HEK293T (cell line): ENCODE measurements around the gene CARD11.

Source experiments
- BHLHE40 ChIP-seq: fragments of 450-650 bp; IDR thresholded peaks from 2 replicates; pipeline ENCODE4 v1.6.1; 2016; ENCODE audit warnings: mild to moderate bottlenecking, moderate library complexity, borderline replicate concordance
- CTBP1 ChIP-seq: fragments of 450-650 bp; IDR thresholded peaks from 2 replicates; pipeline ENCODE4 v1.6.1; 2016; ENCODE audit warnings: borderline replicate concordance
- ELF4 ChIP-seq: fragments of 450-650 bp; IDR thresholded peaks from 2 replicates; pipeline ENCODE4 v1.6.1; 2017; ENCODE audit warnings: antibody characterized with exemption
- FOXK2 ChIP-seq: fragments of 450-650 bp; IDR thresholded peaks from 2 replicates; pipeline ENCODE4 v1.6.1; 2016; ENCODE audit warnings: mild to moderate bottlenecking
- HDGF ChIP-seq: fragments of 450-650 bp; IDR thresholded peaks from 2 replicates; pipeline ENCODE4 v1.6.1; 2017; ENCODE audit warnings: antibody characterized with exemption, borderline replicate concordance
- LEF1 ChIP-seq: fragments of 450-650 bp; IDR thresholded peaks from 2 replicates; pipeline ENCODE4 v1.6.1; 2017; ENCODE audit warnings: mild to moderate bottlenecking, borderline replicate concordance
- SP1 ChIP-seq: fragments of 450-650 bp; IDR thresholded peaks from 2 replicates; pipeline ENCODE4 v1.6.1; 2017
- TARDBP ChIP-seq: fragments of 450-650 bp; IDR thresholded peaks from 2 replicates; pipeline ENCODE4 v1.6.1; 2016
- ZNF384 ChIP-seq: fragments of 450-650 bp; IDR thresholded peaks from 2 replicates; pipeline ENCODE4 v1.6.1; 2016
- TF ChIP-seq, protein P1 (sequence below): fragments of 450-650 bp; IDR thresholded peaks from 2 replicates; pipeline ENCODE4 v1.6.1; 2016

GRCh38 chr7:2870471-2870931 lies 173.2 kb downstream of the CARD11 start:
- TF ChIP-seq, protein P1, sequence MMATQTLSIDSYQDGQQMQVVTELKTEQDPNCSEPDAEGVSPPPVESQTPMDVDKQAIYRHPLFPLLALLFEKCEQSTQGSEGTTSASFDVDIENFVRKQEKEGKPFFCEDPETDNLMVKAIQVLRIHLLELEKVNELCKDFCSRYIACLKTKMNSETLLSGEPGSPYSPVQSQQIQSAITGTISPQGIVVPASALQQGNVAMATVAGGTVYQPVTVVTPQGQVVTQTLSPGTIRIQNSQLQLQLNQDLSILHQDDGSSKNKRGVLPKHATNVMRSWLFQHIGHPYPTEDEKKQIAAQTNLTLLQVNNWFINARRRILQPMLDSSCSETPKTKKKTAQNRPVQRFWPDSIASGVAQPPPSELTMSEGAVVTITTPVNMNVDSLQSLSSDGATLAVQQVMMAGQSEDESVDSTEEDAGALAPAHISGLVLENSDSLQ = no peak
- TF ChIP-seq ZNF384 (no peak), ELF4 (no peak), CTBP1 (no peak), BHLHE40 (no peak), FOXK2 (no peak), HDGF (no peak), TARDBP (no peak), SP1 (no peak), LEF1 (no peak)
